ENCODE measurements around the gene KRTAP12-3.

GRCh38 chr21:44681152-44681551 is 23.4 kb downstream of the KRTAP12-3 start:
- TF ChIP-seq YY1 (IDR thresholded peaks at IDR 0.05; ENCODE audit: insufficient read depth, insufficient read length) (no peak), SUZ12 (IDR thresholded peaks at IDR 0.05; ENCODE audit: extremely low read depth, insufficient read depth, insufficient read length) (no peak), ZNF274 (IDR thresholded peaks at IDR 0.05; ENCODE audit: low read depth, low read length) (no peak)

Data from NT2/D1 (cell line).